Measurements from ENCODE around the gene PUS7.
"Not testable (repeated sequence)": the region's sequence is repeated elsewhere in the genome, so short reads cannot be mapped to it uniquely, and the experiment has no call there.

The PUS7 gene

DNA sequence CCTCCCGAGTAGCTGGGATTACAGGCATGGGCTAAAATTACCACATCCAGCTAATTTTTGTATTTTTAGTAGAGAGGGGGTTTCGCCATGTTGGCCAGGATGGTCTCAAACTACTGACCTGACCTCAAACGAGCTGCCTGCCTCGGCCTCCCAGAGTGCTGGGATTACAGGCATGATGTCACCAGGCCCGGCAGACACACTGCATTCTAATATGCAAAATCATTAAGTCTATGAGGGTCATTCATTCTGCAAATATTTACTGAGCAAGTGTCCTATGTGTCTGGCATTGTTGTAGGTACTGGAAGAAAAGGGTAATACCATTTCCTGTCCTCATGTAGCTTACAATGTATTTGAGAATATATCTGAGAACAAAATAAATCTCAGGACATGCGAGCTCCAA, 2.7 kb downstream of the PUS7 start:
- FAIRE-seq (no peak), DNase-seq (ENCODE audit: insufficient read length, low spot score) (no peak)
- TF ChIP-seq, protein P1, sequence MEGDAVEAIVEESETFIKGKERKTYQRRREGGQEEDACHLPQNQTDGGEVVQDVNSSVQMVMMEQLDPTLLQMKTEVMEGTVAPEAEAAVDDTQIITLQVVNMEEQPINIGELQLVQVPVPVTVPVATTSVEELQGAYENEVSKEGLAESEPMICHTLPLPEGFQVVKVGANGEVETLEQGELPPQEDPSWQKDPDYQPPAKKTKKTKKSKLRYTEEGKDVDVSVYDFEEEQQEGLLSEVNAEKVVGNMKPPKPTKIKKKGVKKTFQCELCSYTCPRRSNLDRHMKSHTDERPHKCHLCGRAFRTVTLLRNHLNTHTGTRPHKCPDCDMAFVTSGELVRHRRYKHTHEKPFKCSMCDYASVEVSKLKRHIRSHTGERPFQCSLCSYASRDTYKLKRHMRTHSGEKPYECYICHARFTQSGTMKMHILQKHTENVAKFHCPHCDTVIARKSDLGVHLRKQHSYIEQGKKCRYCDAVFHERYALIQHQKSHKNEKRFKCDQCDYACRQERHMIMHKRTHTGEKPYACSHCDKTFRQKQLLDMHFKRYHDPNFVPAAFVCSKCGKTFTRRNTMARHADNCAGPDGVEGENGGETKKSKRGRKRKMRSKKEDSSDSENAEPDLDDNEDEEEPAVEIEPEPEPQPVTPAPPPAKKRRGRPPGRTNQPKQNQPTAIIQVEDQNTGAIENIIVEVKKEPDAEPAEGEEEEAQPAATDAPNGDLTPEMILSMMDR (IDR thresholded peaks at IDR 0.05; ENCODE audit: insufficient read depth, missing control alignments): no peak

DNA sequence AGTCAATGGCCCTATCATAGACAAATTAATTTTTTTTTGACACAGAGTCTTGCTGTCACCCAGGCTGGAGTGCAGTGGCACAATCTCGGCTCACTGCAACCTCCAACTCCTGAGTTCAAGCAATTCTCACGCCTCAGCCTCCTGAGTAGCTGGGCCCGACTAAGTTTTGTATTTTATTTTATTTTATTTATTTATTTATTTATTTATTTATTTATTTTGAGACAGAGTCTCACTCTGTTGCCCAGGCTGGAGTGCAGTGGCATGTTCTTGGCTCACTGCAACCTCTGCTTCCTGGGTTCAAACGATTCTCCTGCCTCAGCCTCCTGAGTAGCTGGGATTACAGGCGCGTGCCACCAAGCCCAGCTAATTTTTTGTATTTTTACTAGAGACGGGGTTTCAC, 6.5 kb downstream of the PUS7 start:
- not testable (repeated sequence) for DNase-seq (ENCODE audit: insufficient read length, low spot score); FAIRE-seq

DNA sequence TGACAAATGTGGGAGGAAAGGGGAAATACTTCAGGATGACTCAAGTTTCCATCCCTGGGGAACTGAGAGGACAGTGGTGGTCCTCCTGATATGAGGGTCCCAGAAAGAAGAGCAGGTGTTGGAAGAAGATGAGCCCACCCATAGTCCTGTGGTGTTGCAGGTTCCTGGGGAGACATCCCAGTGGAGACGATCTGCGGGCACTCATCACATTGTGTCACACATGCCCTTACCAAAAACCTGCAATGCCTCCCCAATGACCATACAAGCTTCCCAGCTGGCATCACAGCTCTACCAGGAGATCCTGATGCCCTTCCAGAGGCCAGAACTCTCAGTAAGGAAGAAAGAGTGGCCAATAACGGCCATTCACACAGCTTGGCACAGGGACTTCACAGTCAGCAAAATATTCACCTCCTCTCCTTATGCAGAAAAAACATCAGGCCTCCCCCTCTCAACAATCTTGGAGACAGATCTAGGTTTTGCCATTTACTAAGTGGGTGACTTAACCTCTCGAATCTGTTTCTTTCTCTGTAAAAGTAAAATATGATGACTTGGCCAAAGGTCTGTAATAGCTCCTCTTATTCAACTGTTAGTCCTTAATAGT, 9.0 kb downstream of the PUS7 start:
- DNase-seq (ENCODE audit: insufficient read length, low spot score) (no peak), FAIRE-seq (no peak)
- TF ChIP-seq, protein P1 (IDR thresholded peaks at IDR 0.05; ENCODE audit: insufficient read depth, missing control alignments): no peak

DNA sequence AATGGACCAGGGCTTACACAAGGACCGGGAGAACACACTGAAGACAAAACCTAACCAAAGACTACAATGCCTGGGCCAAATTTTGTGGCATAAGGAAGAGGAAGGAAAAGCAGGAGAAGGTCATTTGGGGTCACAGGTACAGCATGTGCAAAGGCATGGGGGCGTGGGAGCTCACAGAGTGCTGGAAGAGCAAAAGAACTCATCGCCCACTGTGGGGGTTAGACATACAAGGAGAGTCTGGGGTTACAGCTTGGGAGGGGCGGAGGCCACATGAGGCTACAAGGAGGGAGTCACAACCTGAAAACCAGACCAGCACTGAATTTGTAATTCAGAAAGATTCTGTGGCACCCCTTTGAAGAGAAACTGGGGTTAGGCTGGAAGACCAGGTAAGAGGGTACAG, 9.7 kb downstream of the PUS7 start:
- DNase-seq (ENCODE audit: insufficient read length, low spot score) (no peak), FAIRE-seq (no peak)
- TF ChIP-seq, protein P1 (IDR thresholded peaks at IDR 0.05; ENCODE audit: insufficient read depth, missing control alignments): no peak

DNA sequence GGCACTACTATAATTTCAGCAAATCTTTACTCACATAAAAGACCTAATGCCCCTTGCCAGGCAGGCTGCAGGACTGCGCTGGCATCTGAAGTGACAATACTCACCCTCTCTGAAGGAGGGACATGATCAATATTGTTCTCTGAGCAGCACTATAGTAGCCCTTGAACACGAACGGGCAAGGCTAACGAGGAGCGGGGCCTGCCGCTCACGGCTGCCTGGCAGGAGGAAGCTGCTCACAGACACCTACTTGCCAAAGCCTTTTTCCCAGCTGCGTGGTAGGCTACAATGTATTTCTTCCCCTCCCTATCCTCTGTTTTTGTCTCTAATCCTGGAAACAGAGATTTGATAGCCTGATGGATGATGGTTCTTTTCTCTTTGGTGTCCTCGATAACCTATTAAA, 19.9 kb downstream of the PUS7 start:
- DNase-seq (ENCODE audit: insufficient read length, low spot score): no peak
- TF ChIP-seq, protein P1 (IDR thresholded peaks at IDR 0.05; ENCODE audit: insufficient read depth, missing control alignments): no peak
- FAIRE-seq: no peak

DNA sequence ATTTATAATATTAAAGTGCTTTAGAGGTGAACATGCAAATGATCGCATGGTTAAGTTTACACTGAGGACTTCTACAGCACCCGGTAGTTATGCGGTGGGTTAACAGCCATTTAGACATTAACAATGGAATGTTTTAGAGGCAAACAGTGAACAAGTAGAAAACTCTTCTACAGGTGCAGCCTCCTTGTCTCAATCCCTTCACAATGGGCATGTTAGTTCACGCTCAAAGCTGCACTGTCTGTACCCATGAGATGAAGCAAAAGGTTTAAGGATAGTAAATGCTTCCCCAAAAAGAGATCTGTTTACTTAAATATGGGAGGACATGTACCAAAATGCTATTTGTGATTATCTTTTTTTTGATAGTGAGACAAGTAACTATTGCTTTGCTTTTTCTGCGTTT, 25.1 kb downstream of the PUS7 start:
- no peak for FAIRE-seq
- no peak for DNase-seq (ENCODE audit: insufficient read length, low spot score)

DNA sequence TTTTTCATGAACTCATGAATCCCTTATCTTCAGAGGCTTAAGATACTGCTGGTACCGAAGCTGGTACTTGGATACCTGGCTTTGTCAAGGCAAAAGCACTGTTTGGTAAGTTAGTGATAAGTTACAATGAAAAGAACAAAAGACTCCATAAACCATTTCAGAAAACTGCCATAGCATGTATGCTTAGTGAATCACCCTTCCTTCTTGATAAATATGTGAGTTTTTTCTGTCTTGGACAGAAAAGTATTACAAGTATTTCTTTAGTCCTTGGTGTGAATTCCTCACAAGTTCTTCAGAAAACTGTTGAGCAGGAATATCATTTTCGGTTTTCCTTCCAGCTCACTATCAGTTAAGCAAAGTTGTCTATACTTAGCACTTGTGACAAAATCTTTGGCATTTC, 25.6 kb downstream of the PUS7 start:
- no peak for DNase-seq (ENCODE audit: insufficient read length, low spot score)
- FAIRE-seq: no peak
- TF ChIP-seq, protein P1 (IDR thresholded peaks at IDR 0.05; ENCODE audit: insufficient read depth, missing control alignments): no peak

More for the DNA sequence above, 25.1 kb downstream of the PUS7 start:
- TF ChIP-seq, protein P1 (IDR thresholded peaks at IDR 0.05; ENCODE audit: insufficient read depth, missing control alignments): no peak

DNA sequence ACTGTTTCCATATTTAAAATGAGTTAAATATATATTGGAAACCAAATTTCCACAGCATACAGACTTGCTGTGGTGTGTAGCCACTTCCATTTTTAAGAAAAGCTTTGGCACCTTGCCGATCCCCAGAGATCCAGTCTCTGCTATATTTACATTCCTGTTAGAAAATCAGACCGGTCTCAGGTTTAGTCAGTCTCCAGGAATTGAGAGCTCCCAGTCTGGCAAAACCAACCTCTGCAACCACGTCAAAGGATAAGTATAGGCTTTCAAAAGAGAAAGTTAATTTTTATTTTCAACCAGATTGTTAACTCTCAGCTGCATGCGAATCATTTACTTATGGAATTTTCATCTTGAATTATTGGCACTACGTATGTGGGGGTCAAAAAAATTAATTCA, 28.2 kb downstream of the PUS7 start:
- FAIRE-seq (no peak), DNase-seq (ENCODE audit: insufficient read length, low spot score) (no peak)
- TF ChIP-seq, protein P1 (IDR thresholded peaks at IDR 0.05; ENCODE audit: insufficient read depth, missing control alignments): no peak
